ENCODE data around the gene TRIM26. TPM values are rescaled to one million over a fixed set of nuclear protein-coding genes. Genes with fewer than 3 reads are reported as not detected.

TRIM26 gene
- total RNA-seq, 1 experiment from 2014 or later = 44.8 TPM

- ChIA-PET CTCF (no interaction called here), POLR2A (no interaction called here)
- H3K4me3 ChIP-seq (ENCODE audit: low read depth in 2 of 2, low read length in 2 of 2) = no peak overlapping the region
- DNase-seq (ENCODE audit: low read depth, low spot score) = no peak
- TF ChIP-seq TCF7L2 (IDR thresholded peaks at IDR 0.05; ENCODE audit: low read depth, low read length) (no peak), REST (IDR thresholded peaks at IDR 0.05; ENCODE audit: insufficient read depth in 1 of 2, low read depth in 2 of 2, low read length in 1 of 2) (no peak), SIN3A (IDR thresholded peaks at IDR 0.05; ENCODE audit: borderline replicate concordance, insufficient read depth, low read depth, low read length) (no peak), POLR2AphosphoS5 (IDR thresholded peaks at IDR 0.05; ENCODE audit: low read depth, low read length) (no peak), CTCF (IDR thresholded peaks at IDR 0.05) (no peak)
- H3K9me3 ChIP-seq (ENCODE audit: control insufficient read depth, insufficient read depth, low read depth, low read length) = no peaks in the 10 kb centered on the region
- intact Hi-C loops (cut with micrococcal nuclease; ENCODE audit: unreplicated experiment) (no loop called here), in situ Hi-C loops (cut with HindIII; ENCODE audit: low pct_unique_long_range_greater_than_20kb, low sequenced_read_pairs) (no loop called here)
- no peaks in the 10 kb centered on the region for H3K36me3 ChIP-seq (ENCODE audit: control insufficient read depth, insufficient read depth, low read length)
- H3K4me1 ChIP-seq (ENCODE audit: control insufficient read depth, insufficient read depth, low read length) = no peaks in the 10 kb centered on the region; the same call in 1 of the 2 replicates
- H3K27ac ChIP-seq (ENCODE audit: low read length) = no peak overlapping the region
- BruUV-seq (replicated peaks) = no TSS peak
- ATAC-seq = no peak
- H3K27me3 ChIP-seq (ENCODE audit: control insufficient read depth, insufficient read depth, low read length) = peaks cover 7% of the 10 kb centered on the region; the same call in 1 of the 2 replicates
Observed at GRCh38 chr6:30135147-30135546, 78.1 kb downstream of the TRIM26 start.

Other genes starting within 250 kb of the TRIM26 start
- gene POLR1H, start 152.1 kb downstream of the TRIM26 start, total RNA-seq (2021; ENCODE audit: unreplicated experiment) = 24.9 TPM
- gene PPP1R11, start 146.2 kb downstream of the TRIM26 start, total RNA-seq (2021; ENCODE audit: unreplicated experiment) = 59.2 TPM
- not detected for gene RNF39, start 137.6 kb downstream of the TRIM26 start, total RNA-seq (2021; ENCODE audit: unreplicated experiment)
- gene TRIM31, start 100.3 kb downstream of the TRIM26 start, total RNA-seq (2021; ENCODE audit: unreplicated experiment) = not detected
- not detected for gene TRIM40, start 77.3 kb downstream of the TRIM26 start, total RNA-seq (2021; ENCODE audit: unreplicated experiment)
- not detected for gene TRIM10, start 52.2 kb downstream of the TRIM26 start, total RNA-seq (2021; ENCODE audit: unreplicated experiment)
- gene TRIM15, start 49.9 kb downstream of the TRIM26 start, total RNA-seq (2021; ENCODE audit: unreplicated experiment) = 0.13 TPM
- 13.4 TPM for gene TRIM39, start 113.5 kb upstream of the TRIM26 start, total RNA-seq (2021; ENCODE audit: unreplicated experiment)
- 81.3 TPM for gene RPP21, start 131.8 kb upstream of the TRIM26 start, total RNA-seq (2021; ENCODE audit: unreplicated experiment)

Measured in Panc1 (cell line).